ENCODE results near the gene PTPN7. TPM values are rescaled to one million over a fixed set of nuclear protein-coding genes. Genes with fewer than 3 reads are reported as not detected.

The PTPN7 gene
- polyA plus RNA-seq, 1 of the 3 experiments (the other 2 are of a cell fraction) = not detected

- no peaks in the 10 kb centered on the region for H3K9me3 ChIP-seq
- WGBS (ENCODE audit: low lambda C conversion rate) = 87% methylated on average over 10 of the region's 20 CpGs
- no peak overlapping the region for H3K27ac ChIP-seq (ENCODE audit: low read depth in 2 of 2, low read length in 1 of 2)
- TF ChIP-seq GABPA (IDR thresholded peaks at IDR 0.05; ENCODE audit: low read depth) (no peak), RXRA (IDR thresholded peaks at IDR 0.05; ENCODE audit: borderline replicate concordance, low read depth) (no peak), RAD21 (IDR thresholded peaks at IDR 0.05; ENCODE audit: low read length) (no peak), FOSL2 (IDR thresholded peaks at IDR 0.05; ENCODE audit: borderline replicate concordance, low read depth) (no peak), USF2 (IDR thresholded peaks at IDR 0.05; ENCODE audit: borderline replicate concordance, low read depth, low read length) (no peak), FOXJ3 (CRISPR knock-in tag; IDR thresholded peaks at IDR 0.05) (no peak), GATA2 (CRISPR knock-in tag; IDR thresholded peaks at IDR 0.05) (no peak), NRF1 (IDR thresholded peaks at IDR 0.05; ENCODE audit: low read depth, low read length) (no peak), TEAD4 (IDR thresholded peaks at IDR 0.05; ENCODE audit: borderline replicate concordance, insufficient read depth) (no peak), POLR2AphosphoS5 (IDR thresholded peaks at IDR 0.05; ENCODE audit: low read depth, low read length) (no peak), TAF1 (IDR thresholded peaks at IDR 0.05; ENCODE audit: borderline replicate concordance, low read depth, low read length) (no peak), EZH2phosphoT487 (IDR thresholded peaks at IDR 0.05; ENCODE audit: borderline replicate concordance, low read depth) (no peak), RFX5 (IDR thresholded peaks at IDR 0.05; ENCODE audit: low read length) (no peak), CHD2 (IDR thresholded peaks at IDR 0.05; ENCODE audit: low read length, partially characterized antibody) (no peak), CTCF (IDR thresholded peaks at IDR 0.05) (no peak)
- TF ChIP-seq, protein P1, sequence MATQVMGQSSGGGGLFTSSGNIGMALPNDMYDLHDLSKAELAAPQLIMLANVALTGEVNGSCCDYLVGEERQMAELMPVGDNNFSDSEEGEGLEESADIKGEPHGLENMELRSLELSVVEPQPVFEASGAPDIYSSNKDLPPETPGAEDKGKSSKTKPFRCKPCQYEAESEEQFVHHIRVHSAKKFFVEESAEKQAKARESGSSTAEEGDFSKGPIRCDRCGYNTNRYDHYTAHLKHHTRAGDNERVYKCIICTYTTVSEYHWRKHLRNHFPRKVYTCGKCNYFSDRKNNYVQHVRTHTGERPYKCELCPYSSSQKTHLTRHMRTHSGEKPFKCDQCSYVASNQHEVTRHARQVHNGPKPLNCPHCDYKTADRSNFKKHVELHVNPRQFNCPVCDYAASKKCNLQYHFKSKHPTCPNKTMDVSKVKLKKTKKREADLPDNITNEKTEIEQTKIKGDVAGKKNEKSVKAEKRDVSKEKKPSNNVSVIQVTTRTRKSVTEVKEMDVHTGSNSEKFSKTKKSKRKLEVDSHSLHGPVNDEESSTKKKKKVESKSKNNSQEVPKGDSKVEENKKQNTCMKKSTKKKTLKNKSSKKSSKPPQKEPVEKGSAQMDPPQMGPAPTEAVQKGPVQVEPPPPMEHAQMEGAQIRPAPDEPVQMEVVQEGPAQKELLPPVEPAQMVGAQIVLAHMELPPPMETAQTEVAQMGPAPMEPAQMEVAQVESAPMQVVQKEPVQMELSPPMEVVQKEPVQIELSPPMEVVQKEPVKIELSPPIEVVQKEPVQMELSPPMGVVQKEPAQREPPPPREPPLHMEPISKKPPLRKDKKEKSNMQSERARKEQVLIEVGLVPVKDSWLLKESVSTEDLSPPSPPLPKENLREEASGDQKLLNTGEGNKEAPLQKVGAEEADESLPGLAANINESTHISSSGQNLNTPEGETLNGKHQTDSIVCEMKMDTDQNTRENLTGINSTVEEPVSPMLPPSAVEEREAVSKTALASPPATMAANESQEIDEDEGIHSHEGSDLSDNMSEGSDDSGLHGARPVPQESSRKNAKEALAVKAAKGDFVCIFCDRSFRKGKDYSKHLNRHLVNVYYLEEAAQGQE (IDR thresholded peaks at IDR 0.05; ENCODE audit: low read depth, low read length) = no peak
- ChIA-PET POLR2A (no interaction called here), CTCF (interaction anchor here (1.0 to 3.3 kb wide), 4 partner anchors 11 to 30 kb away, joined by 3 to 11 read pairs (median 4); no protein-coding TSS in a partner anchor)
- H3K4me3 ChIP-seq (ENCODE audit: low read depth in 2 of 2, low read length in 1 of 2) = no peak overlapping the region
- H3K79me2 ChIP-seq (ENCODE audit: insufficient read depth) = no peaks in the 10 kb centered on the region
- no peaks in the 10 kb centered on the region for H3K36me3 ChIP-seq (replicated peaks in 1 of 2; ENCODE audit: control insufficient read depth in 1 of 2, insufficient read depth in 2 of 2, low read length in 1 of 2)
- H3K9me2 ChIP-seq = no peaks in the 10 kb centered on the region
- no peaks in the 10 kb centered on the region for H3F3A ChIP-seq (replicated peaks; ENCODE audit: insufficient read depth)
- no peak overlapping the region for H3K9ac ChIP-seq
- H4K20me1 ChIP-seq (ENCODE audit: insufficient read depth) = no peaks in the 10 kb centered on the region
- peaks cover 0 to 60% of the 10 kb centered on the region in 2 experiments; a peak in 1 of 4 replicates for H3K4me1 ChIP-seq (ENCODE audit: control insufficient read depth in 1 of 2, insufficient read depth in 2 of 2, low read depth in 1 of 2, low read length in 1 of 2)
- no peak overlapping the region for H2AFZ ChIP-seq (ENCODE audit: low read depth)
- no peak overlapping the region for H3K4me2 ChIP-seq
- no peak for DNase-seq
- H3K27me3 ChIP-seq (ENCODE audit: insufficient read depth) = no peaks in the 10 kb centered on the region
Measured at GRCh38 chr1:202165267-202165941, 5.0 kb upstream of the PTPN7 start.
